GM20000 (cell line): ENCODE results near the gene MS4A4E.
A peak's percentile ranks its signal among the peaks of the same experiment; 100 is the strongest.
"Not testable (repeated sequence)": the region's sequence is repeated elsewhere in the genome, so short reads cannot be mapped to it uniquely, and the experiment has no call there.

ENCODE experiments used
- DNase-seq: peaks from one replicate; pipeline ENCODE4 v3.0.0; 2012; ENCODE audit warnings: low spot score
- TF ChIP-seq, protein P1 (sequence below): IDR thresholded peaks from 2 replicates; pipeline ENCODE4 v1.5.1; 2012; ENCODE audit warnings: mild to moderate bottlenecking, control low read depth; ENCODE audit errors: extremely low read depth, missing control alignments

Gene MS4A4E

DNA sequence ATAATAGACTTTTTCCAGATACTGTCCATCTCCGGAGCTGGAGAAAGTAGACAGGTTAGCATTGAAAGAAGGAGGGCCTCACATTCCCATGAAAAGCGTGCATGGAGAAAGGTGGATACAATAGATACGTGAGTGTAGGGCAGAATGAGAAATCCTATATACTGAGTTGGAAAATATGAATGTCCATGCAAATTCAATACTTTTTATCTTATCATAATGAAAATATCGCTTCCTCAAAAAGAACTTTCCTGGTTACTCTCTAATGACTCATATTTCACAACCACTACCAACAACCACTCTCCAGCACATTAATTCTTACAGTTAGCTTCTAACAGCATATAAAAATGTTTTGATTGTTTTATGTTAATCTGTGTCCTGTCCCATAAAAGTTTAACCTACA is 38.0 kb downstream of the MS4A4E start:
- TF ChIP-seq, protein P1, sequence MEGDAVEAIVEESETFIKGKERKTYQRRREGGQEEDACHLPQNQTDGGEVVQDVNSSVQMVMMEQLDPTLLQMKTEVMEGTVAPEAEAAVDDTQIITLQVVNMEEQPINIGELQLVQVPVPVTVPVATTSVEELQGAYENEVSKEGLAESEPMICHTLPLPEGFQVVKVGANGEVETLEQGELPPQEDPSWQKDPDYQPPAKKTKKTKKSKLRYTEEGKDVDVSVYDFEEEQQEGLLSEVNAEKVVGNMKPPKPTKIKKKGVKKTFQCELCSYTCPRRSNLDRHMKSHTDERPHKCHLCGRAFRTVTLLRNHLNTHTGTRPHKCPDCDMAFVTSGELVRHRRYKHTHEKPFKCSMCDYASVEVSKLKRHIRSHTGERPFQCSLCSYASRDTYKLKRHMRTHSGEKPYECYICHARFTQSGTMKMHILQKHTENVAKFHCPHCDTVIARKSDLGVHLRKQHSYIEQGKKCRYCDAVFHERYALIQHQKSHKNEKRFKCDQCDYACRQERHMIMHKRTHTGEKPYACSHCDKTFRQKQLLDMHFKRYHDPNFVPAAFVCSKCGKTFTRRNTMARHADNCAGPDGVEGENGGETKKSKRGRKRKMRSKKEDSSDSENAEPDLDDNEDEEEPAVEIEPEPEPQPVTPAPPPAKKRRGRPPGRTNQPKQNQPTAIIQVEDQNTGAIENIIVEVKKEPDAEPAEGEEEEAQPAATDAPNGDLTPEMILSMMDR, result no peak
- peak; percentile 44 for DNase-seq

DNA sequence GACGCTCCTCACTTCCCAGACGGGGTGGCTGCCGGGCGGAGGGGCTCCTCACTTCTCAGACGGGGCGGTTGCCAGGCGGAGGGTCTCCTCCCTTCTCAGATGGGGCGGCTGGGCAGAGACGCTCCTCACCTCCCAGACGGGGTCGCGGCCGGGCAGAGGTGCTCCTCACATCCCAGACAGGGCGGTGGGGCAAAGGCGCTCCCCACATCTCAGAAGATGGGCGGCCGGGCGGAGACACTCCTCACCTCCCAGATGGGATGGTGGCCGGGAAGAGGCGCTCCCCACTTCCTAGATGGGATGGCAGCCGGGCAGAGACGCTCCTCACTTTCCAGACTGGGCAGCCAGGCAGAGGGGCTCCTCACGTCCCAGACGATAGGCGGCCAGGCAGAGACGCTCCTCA is 41.6 kb downstream of the MS4A4E start:
- not testable (repeated sequence) for DNase-seq

DNA sequence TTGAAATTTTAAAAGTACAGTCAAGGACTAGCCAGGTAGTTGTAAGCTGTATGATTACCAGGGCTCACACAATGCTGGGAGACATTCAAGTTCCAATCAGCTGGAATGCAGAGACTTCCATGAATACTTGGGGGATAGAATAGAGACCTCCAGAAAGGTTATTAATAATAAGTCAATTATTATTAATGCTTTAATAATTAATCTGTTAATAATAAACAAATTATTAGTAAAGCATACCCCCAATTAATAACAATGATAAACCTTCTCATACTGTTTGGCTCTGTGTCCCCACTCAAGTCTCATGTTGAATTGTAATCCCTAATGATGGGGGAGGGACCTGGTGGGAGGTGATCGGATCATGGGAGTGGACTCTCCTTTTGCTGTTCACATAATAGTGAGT is 45.5 kb downstream of the MS4A4E start:
- DNase-seq, result no peak
- TF ChIP-seq, protein P1, result no peak

DNA sequence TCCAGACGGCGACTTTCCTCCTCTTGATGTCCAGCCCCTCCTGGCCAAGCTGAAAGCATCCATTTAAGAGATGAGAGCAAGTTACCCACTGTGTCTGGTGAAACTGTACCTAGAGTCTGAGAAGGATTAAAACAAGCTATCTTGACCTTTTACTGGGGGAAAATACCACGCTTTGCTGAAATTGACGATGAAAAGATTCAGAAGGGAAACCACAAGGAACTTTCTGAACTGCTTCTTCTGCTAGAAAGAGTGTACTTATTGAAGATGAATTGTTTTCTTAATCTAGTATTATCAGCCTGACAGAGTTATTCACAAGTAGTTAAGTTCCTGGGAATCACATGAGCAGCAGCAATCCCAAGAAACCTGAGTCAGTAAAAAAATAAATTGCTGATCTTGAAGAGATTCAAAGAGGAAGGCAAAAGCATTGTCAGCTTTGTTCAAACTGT is 47.0 kb downstream of the MS4A4E start:
- TF ChIP-seq, protein P1, result no peak
- DNase-seq, result peak; percentile 45

DNA sequence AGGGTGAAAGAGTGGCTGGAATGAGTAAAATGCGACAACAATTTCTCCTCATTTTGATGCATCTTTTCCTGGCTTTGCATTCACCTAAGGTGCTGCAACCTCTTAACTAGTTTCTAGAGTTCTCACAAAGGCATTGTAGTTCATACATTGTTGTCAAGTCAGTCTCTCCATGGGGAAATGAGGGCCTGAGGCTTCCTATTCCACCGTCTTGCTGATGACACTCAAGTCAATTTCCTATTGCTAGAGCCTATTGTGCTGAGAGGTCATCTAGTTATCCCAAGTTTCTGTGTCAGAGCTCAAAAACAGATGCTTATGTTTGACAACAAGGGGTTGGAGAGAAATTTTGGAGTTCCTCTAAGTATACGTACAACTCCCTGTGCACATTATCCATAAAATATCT is 48.4 kb downstream of the MS4A4E start:
- DNase-seq, result no peak
- TF ChIP-seq, protein P1, result no peak

DNA sequence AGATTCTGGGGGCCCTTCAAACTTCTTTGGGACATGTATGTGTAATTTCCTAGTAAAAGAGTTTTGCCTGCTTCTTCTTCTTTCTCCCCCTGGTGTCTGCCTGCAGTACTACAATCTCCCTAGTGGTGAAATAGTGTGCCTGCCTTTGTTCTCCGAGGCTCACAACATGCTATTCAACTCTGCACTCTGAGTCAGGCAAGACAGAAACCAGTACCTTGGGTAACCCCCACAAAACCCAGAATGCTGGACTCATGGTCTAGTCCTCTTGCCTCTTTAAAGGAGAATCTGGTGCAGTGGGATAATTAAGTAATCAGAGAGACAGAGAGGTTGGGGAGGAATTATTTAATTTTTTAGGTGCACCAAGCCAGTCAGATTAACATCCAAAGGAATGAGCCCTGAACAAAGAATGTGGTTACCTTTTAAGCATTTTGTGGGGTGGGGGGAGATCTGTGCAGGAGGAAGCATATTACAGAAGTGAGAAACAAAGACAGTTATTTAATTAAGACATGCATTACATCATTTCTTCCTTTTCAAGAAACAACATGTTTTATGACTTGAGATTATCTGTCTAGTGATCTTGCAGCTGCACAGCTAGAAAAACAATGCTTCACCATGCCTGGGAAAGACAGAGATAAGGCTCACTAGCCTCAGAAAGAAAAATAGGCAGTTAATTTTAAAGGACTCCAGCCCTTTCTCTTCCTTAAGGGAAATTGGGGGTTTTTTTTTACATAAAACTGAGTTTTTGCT is 49.1 kb downstream of the MS4A4E start:
- TF ChIP-seq, protein P1, result peak; percentile 33
- peak; percentile 62 for DNase-seq

DNA sequence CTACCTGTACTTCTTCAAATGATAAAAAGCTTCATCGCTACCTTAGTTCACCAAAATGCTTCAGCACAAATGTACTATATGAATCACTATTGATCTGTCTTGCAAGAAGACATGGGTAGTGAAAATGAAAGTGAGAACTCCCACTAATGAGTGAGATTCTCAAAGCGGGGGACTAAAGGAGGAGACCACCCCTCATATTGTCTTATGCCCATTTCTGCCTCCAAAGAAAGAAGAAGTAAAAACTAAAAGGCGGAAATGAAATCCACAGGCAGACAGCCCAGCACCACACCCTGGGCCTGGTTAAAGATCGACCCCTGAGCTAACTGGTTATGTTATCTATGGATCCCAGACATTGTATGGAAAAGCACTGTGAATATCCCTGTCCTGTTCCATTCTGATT is 50.4 kb downstream of the MS4A4E start:
- DNase-seq, result not testable (repeated sequence)

DNA sequence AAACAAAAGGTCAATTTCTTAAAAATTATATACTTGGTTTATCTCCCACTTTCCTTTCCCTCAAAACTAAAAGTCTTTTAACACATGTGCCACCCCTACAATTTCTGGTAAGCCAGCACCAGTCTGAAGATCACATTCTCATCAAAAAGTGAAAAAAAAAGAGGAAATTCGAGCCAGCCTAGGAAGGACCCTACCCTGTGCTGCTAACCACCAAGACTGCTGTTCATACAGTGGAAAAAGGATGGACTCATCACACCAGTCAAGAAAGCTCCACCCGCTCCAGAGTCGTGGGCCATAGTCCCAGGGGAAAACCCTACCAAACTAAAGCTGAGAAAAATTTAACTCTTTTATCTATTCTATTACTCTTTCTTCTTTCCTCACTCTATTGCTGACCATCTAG is 54.5 kb downstream of the MS4A4E start:
- not testable (repeated sequence) for DNase-seq

DNA sequence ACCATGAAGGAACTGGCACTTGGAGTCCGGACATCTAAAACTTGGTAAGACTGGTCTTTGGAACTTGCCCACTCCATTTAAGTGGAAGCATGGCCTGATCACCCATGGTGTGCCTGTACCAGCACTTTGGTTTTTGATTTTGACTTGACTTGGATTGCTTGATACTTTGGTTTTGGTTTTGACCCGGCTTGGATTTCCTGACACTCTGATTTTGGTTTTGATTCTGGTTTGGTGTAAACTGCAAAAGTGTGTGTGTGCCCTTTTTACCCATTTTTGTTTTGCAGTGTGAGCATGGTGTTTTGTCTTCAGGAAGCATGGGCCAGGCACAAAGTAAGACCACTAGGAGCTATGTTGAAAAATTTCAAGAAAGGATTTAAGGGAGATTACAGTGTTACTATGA is 56.8 kb downstream of the MS4A4E start:
- not testable (repeated sequence) for DNase-seq

DNA sequence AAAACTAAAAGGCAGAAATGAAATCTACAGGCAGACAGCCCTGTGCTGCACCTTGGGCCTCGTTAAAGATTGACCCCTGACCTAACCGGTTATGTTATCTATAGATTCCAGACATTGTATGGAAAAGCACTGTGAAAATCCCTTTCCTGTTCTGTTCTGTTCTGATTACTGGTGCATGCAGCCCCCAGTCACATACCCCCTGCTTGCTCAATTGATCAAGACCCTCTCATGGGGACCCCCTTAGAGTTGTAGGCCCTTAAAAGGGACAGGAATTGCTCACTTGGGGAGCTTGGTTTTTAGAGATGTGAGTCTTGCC is 57.5 kb downstream of the MS4A4E start:
- DNase-seq, result not testable (repeated sequence)
